A673 (cell line): ENCODE measurements around the gene GTPBP2. TPM values are rescaled to one million over a fixed set of nuclear protein-coding genes. Genes with fewer than 3 reads are reported as not detected.
"Not testable (repeated sequence)": the region's sequence is repeated elsewhere in the genome, so short reads cannot be mapped to it uniquely, and the experiment has no call there.

ENCODE experiments used
- BruUV-seq: library from RNA; stranded (reverse); fragments of 400-500 nt; replicated peaks from 2 replicates; lab custom pipeline; 2021; lab: Mats Ljungman, UMichigan
- CTCF ChIA-PET: fragments of 300-600 bp; sonication (Branson Sonifier 250); formaldehyde crosslinking; loops from one replicate; lab custom pipeline; 2022; ENCODE audit warnings: antibody characterized with exemption; lab: Charles Lee
- POLR2A ChIA-PET: fragments of 300-600 bp; sonication (Branson Sonifier 250); formaldehyde crosslinking; loops from one replicate; lab custom pipeline; 2022; ENCODE audit warnings: antibody characterized with exemption; ENCODE audit not compliant: low non-redundant PET; lab: Charles Lee
- DNase-seq: peaks from one replicate; pipeline ENCODE4 v3.0.0-alpha.2; 2015; ENCODE audit warnings: low spot score
- H3K27ac ChIP-seq: fragments of 200-600 bp; sonication (generic); 2 replicates; pipeline ENCODE4 v1.5.1; 2016; ENCODE audit warnings: mixed run types, low read depth, mild to moderate bottlenecking, mixed read lengths, antibody characterized with exemption, low read length; ENCODE audit not compliant: poor library complexity, severe bottlenecking
- H3K27me3 ChIP-seq: fragments of 200-600 bp; sonication (generic); replicated peaks from 2 replicates; pipeline ENCODE4 v1.6.1; 2017; ENCODE audit warnings: mixed run types, low read depth, mild to moderate bottlenecking, mixed read lengths, antibody characterized with exemption, low read length; ENCODE audit not compliant: insufficient read depth, poor library complexity
- H3K36me3 ChIP-seq: fragments of 200-600 bp; sonication (generic); 2 replicates; pipeline ENCODE4 v1.6.1; 2016; ENCODE audit warnings: mixed run types, mild to moderate bottlenecking, mixed read lengths, antibody characterized with exemption, low read length; ENCODE audit not compliant: insufficient read depth, poor library complexity, severe bottlenecking
- H3K4me1 ChIP-seq: fragments of 200-600 bp; sonication (generic); 2 replicates; pipeline ENCODE4 v1.6.1; 2017; ENCODE audit warnings: mixed run types, mild to moderate bottlenecking, mixed read lengths, antibody characterized with exemption, low read length; ENCODE audit not compliant: insufficient read depth, poor library complexity, severe bottlenecking
- H3K4me3 ChIP-seq: fragments of 200-600 bp; sonication (generic); 2 replicates; pipeline ENCODE4 v1.5.1; 2016; ENCODE audit warnings: low read depth, mixed run types, mild to moderate bottlenecking, mixed read lengths, low read length; ENCODE audit not compliant: poor library complexity, severe bottlenecking
- H3K9me3 ChIP-seq: fragments of 200-600 bp; sonication (generic); 2 replicates; pipeline ENCODE4 v1.6.1; 2016; ENCODE audit warnings: mixed run types, low read depth, mild to moderate bottlenecking, mixed read lengths, antibody characterized with exemption, low read length; ENCODE audit not compliant: poor library complexity, severe bottlenecking
- CTCF ChIP-seq: fragments of 300-800, 200-600 bp; sonication (generic); conservative IDR thresholded peaks from 2 replicates; pipeline ENCODE4 v1.5.1; 2017; ENCODE audit warnings: low read depth, mild to moderate bottlenecking, antibody characterized with exemption, low read length, moderate library complexity, mixed read lengths
- EZH2 ChIP-seq: fragments of 200-600 bp; sonication (generic); IDR thresholded peaks from 2 replicates; pipeline ENCODE4 v1.6.1; 2017; ENCODE audit warnings: borderline replicate concordance, low read depth, mild to moderate bottlenecking, mixed read lengths, antibody characterized with exemption, low read length; ENCODE audit not compliant: poor library complexity, severe bottlenecking
- intact Hi-C: fragments of 100-400 bp; cut with micrococcal nuclease; formaldehyde crosslinking; loops from one replicate; pipeline ENCODE4 v1.10.0; 2022; ENCODE audit not compliant: unreplicated experiment
- total RNA-seq: library from RNA; stranded (reverse); gene quantifications from 2 replicates; pipeline ENCODE4 v1.2.3, GENCODE V29; 2021

The GTPBP2 gene
- total RNA-seq, 1 experiment from 2014 or later: 59.4 TPM

GRCh38 chr6:43666196-43666920, 37.3 kb upstream of the GTPBP2 start:
- ChIA-PET CTCF (interaction anchor here (0.7 to 2.5 kb wide), 3 partner anchors 413 to 417 kb away, joined by 6 to 29 read pairs (median 6); no protein-coding TSS in a partner anchor), POLR2A (no interaction called here)
- DNase-seq: no peak
- no peak for TF ChIP-seq EZH2
- no peak for TF ChIP-seq CTCF
- intact Hi-C loops: loop anchor here (2.0 to 5.0 kb wide), 2 partner anchors 91 to 338 kb away; no protein-coding TSS in a partner anchor
- Histone ChIP-seq H3K4me3 (no peak overlapping the region), H3K36me3 (peaks cover 5% of the 10 kb centered on the region), H3K9me3 (no peaks in the 10 kb centered on the region), H3K27ac (no peak overlapping the region), H3K4me1 (peaks cover 14% of the 10 kb centered on the region), H3K27me3 (no peaks in the 10 kb centered on the region)
- no TSS peak for BruUV-seq

GRCh38 chr6:43665376-43665775, 36.3 kb upstream of the GTPBP2 start:
- no TSS peak for BruUV-seq
- POLR2A ChIA-PET: interaction anchor here (0.6 kb wide), 1 partner anchor 36 kb away, joined by 5 read pairs; the partner anchor contains the start of gene GTPBP2
- Histone ChIP-seq H3K4me3 (no peak overlapping the region), H3K9me3 (peaks cover 3% of the 10 kb centered on the region), H3K36me3 (no peaks in the 10 kb centered on the region), H3K27ac (no peak overlapping the region), H3K4me1 (peaks cover 14% of the 10 kb centered on the region), H3K27me3 (no peaks in the 10 kb centered on the region)
- CTCF ChIA-PET: interaction anchor here (1.2 to 2.5 kb wide), 2 partner anchors 109 to 414 kb away, joined by 3 to 6 read pairs; no protein-coding TSS in a partner anchor
- intact Hi-C loops: loop anchor here (5.0 kb wide), 1 partner anchor 92 kb away; no protein-coding TSS in a partner anchor
- no peak for DNase-seq
- no peak for TF ChIP-seq EZH2

- POLR2A ChIA-PET: not testable (repeated sequence)
Measured at GRCh38 chr6:43662948-43663347, 33.9 kb upstream of the GTPBP2 start.

GRCh38 chr6:43658161-43658560, 29.1 kb upstream of the GTPBP2 start:
- no peaks in the 10 kb centered on the region for H3K27me3 ChIP-seq
- TF ChIP-seq CTCF (no peak), EZH2 (no peak)
- ChIA-PET POLR2A (no interaction called here), CTCF (interaction anchor here (0.7 kb wide), 1 partner anchor 324 kb away, joined by 4 read pairs; no protein-coding TSS in a partner anchor)
- no peak overlapping the region for H3K4me3 ChIP-seq
- no TSS peak for BruUV-seq
- no peaks in the 10 kb centered on the region for H3K4me1 ChIP-seq
- no peak overlapping the region for H3K27ac ChIP-seq
- no peaks in the 10 kb centered on the region for H3K36me3 ChIP-seq
- intact Hi-C loops: no loop called here
- DNase-seq: no peak
- H3K9me3 ChIP-seq: peaks cover 3% of the 10 kb centered on the region

More at GRCh38 chr6:43662948-43663347, 33.9 kb upstream of the GTPBP2 start:
- H3K4me1 ChIP-seq, DNase-seq, H3K27me3 ChIP-seq, H3K4me3 ChIP-seq, H3K27ac ChIP-seq, CTCF ChIA-PET, H3K9me3 ChIP-seq, intact Hi-C loops, BruUV-seq, H3K36me3 ChIP-seq: not testable (repeated sequence)
